NT2/D1 (cell line): ENCODE measurements around the gene HSPB9.

Experiments
- DNase-seq: peaks from one replicate; pipeline ENCODE4 v3.0.0-alpha.2; 2011; ENCODE audit warnings: low read depth, low spot score
- H3K27me3 ChIP-seq: 2 replicates; pipeline ENCODE4 v1.6.0; 2011; ENCODE audit warnings: mild to moderate bottlenecking; ENCODE audit not compliant: insufficient read length, insufficient read depth
- H3K36me3 ChIP-seq: 2 replicates; pipeline ENCODE4 v1.6.1; 2011; ENCODE audit warnings: mild to moderate bottlenecking, low read length, mixed read lengths; ENCODE audit not compliant: insufficient read depth, insufficient read length
- H3K4me1 ChIP-seq: 2 replicates; pipeline ENCODE4 v1.5.1; 2011; ENCODE audit not compliant: insufficient read depth, insufficient read length
- H3K4me3 ChIP-seq: 2 replicates; pipeline ENCODE4 v1.5.1; 2011; ENCODE audit warnings: low read depth; ENCODE audit not compliant: insufficient read length
- H3K9ac ChIP-seq: 2 replicates; pipeline ENCODE4 v1.6.0; 2011; ENCODE audit warnings: low read depth; ENCODE audit not compliant: insufficient read length
- H3K9me3 ChIP-seq: 2 replicates; pipeline ENCODE4 v1.5.1; 2011; ENCODE audit warnings: mild to moderate bottlenecking, low read length; ENCODE audit not compliant: insufficient read depth
- SUZ12 ChIP-seq: IDR thresholded peaks from 2 replicates; pipeline ENCODE4 v1.6.1; 2011; ENCODE audit not compliant: insufficient read length, insufficient read depth; ENCODE audit errors: extremely low read depth
- YY1 ChIP-seq: IDR thresholded peaks from 2 replicates; pipeline ENCODE4 v1.6.1; 2011; ENCODE audit not compliant: insufficient read length, insufficient read depth
- ZNF274 ChIP-seq: IDR thresholded peaks from 2 replicates; pipeline ENCODE4 v1.6.1; 2011; ENCODE audit warnings: mild to moderate bottlenecking, low read depth, low read length

Gene HSPB9

DNA sequence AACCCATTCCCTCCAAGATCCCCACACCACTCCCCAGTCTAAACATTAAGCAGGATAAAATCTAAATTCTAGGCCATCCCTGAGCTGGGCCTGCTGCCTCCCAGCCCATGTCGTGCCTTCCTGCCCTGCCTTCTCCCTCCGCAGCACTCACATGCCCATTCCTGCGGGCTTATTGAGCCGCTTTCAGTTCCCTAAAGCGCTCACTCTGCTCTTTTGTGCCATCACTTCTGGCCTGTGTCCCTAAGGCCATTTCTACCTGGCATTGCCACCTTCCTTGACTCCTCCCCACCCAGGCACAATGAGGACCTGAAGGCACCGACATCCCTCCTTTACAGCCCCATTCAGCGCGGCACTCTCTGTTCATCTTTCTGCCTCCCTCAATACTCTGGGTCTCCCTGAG lies 45.2 kb downstream of the HSPB9 start:
- H3K36me3 ChIP-seq: no peaks in the 10 kb centered on the region
- no peak for DNase-seq

DNA sequence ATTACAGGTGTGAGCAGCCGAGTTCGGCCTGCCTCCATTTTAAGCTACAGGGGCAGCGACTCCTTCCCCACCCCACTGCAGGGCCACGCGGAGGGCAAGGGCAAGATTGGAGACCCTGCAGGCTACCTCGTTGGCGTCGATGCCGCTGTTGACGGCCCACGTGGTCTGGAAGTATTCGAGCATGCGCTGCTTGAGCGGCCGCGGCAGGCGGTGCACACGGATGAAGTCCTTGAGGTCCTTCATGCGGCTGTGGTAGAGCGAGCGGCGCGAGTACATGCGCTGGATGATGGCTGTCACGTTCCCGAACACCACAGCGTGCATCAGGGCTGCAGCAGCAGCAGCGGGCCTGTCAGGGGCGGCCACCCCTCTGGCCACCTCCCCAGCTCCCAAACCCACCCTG lies 46.7 kb downstream of the HSPB9 start:
- Histone ChIP-seq H3K9me3 (no peaks in the 10 kb centered on the region), H3K4me3 (no peak overlapping the region), H3K4me1 (peaks cover 7% of the 10 kb centered on the region), H3K36me3 (no peaks in the 10 kb centered on the region), H3K9ac (no peak overlapping the region), H3K27me3 (no peaks in the 10 kb centered on the region)
- no peak for DNase-seq
- no peak for TF ChIP-seq YY1
- no peak for TF ChIP-seq SUZ12
- TF ChIP-seq ZNF274: no peak

More for the DNA sequence above, 45.2 kb downstream of the HSPB9 start:
- Histone ChIP-seq H3K9me3 (no peaks in the 10 kb centered on the region), H3K27me3 (no peaks in the 10 kb centered on the region), H3K9ac (no peak overlapping the region), H3K4me3 (no peak overlapping the region), H3K4me1 (peaks cover 11% of the 10 kb centered on the region)
- no peak for TF ChIP-seq ZNF274
- TF ChIP-seq SUZ12: no peak
- TF ChIP-seq YY1: no peak

DNA sequence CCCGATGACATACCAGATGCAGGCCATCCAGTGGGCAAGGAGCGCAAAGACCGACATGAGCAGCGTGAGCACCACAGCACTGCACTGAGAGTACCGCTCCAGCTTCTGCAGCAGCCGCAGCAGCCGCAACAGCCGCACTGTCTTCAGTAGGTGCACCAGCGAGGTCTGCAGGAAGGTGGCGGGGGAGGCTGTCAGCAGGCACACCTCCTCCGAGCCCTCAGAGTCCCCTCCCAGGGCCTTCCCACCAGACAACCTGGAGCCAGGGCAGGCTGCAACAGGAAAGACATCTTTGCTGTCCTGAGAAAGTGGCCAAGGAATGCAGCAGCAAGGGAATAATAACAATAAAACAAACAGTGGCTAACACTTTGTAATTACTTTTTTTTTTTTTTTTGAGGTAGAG lies 49.2 kb downstream of the HSPB9 start:
- H3K36me3 ChIP-seq: no peaks in the 10 kb centered on the region
- TF ChIP-seq ZNF274 (no peak), SUZ12 (no peak), YY1 (no peak)
- H3K9me3 ChIP-seq: no peaks in the 10 kb centered on the region
- no peak for DNase-seq
- H3K9ac ChIP-seq: no peak overlapping the region
- no peaks in the 10 kb centered on the region for H3K27me3 ChIP-seq
- no peak overlapping the region for H3K4me3 ChIP-seq
- H3K4me1 ChIP-seq: peaks cover 7% of the 10 kb centered on the region
